Keratinocyte (primary cell): ENCODE measurements around the gene SLC41A1. TPM values are rescaled to one million over a fixed set of nuclear protein-coding genes. Genes with fewer than 3 reads are reported as not detected.

Experiments
- DNase-seq: peaks from one replicate; pipeline ENCODE4 v3.0.0-alpha.2; 2011; ENCODE audit warnings: low read depth, missing footprints, low spot score
- FAIRE-seq: peaks from 2 replicates; lab custom pipeline; 2011; peaks lifted over from hg19 to GRCh38; lab: Jason Lieb, UNC
- H2AFZ ChIP-seq: 2 replicates; pipeline ENCODE4 v1.6.0; 2012; ENCODE audit warnings: low read length, control low read depth, inconsistent platforms; ENCODE audit not compliant: control insufficient read depth
- H3K27ac ChIP-seq: 2 replicates; pipeline ENCODE4 v1.5.1; 2011; ENCODE audit warnings: low read length; ENCODE audit not compliant: control insufficient read depth, insufficient read depth
- H3K27me3 ChIP-seq: 3 replicates; pipeline ENCODE4 v1.6.0; 2011; ENCODE audit warnings: low read length; ENCODE audit not compliant: control insufficient read depth, insufficient read depth; ENCODE audit errors: extremely low read depth
- H3K36me3 ChIP-seq, 2 experiments: 2 replicates in 1 of 2; 3 replicates in 1 of 2; pipeline ENCODE4 v1.5.1; 2011; ENCODE audit warnings: low read length in 2 of 2, mild to moderate bottlenecking in 1 of 2; ENCODE audit not compliant: control insufficient read depth in 2 of 2, insufficient read depth in 2 of 2; ENCODE audit errors: extremely low read depth in 1 of 2
- H3K4me1 ChIP-seq: 3 replicates; pipeline ENCODE4 v1.5.1; 2011; ENCODE audit warnings: low read length; ENCODE audit not compliant: control insufficient read depth, insufficient read depth; ENCODE audit errors: extremely low read depth
- H3K4me2 ChIP-seq: 3 replicates; pipeline ENCODE4 v1.6.0; 2011; ENCODE audit warnings: low read depth, low read length; ENCODE audit not compliant: control insufficient read depth, insufficient read depth; ENCODE audit errors: extremely low read depth
- H3K4me3 ChIP-seq, 3 experiments: fragments of 200-600 bp in 1 of 3; sonication (generic) in 1 of 3; 2 replicates in 2 of 3; 3 replicates in 1 of 3; pipeline ENCODE4 v1.5.1; 2011 to 2016; ENCODE audit warnings: low read length in 3 of 3, mild to moderate bottlenecking in 3 of 3, control low read depth in 2 of 3, inconsistent platforms in 1 of 3, low read depth in 1 of 3, mixed read lengths in 1 of 3, mixed run types in 1 of 3, moderate library complexity in 1 of 3; ENCODE audit not compliant: control insufficient read depth in 2 of 3, insufficient read depth in 2 of 3; ENCODE audit errors: extremely low read depth in 1 of 3
- H3K79me2 ChIP-seq: 2 replicates; pipeline ENCODE4 v1.6.0; 2012; ENCODE audit warnings: low read length; ENCODE audit not compliant: control insufficient read depth, insufficient read depth
- H3K9ac ChIP-seq: 3 replicates; pipeline ENCODE4 v1.6.0; 2011; ENCODE audit warnings: low read length; ENCODE audit not compliant: control insufficient read depth, insufficient read depth; ENCODE audit errors: extremely low read depth
- H3K9me1 ChIP-seq: 3 replicates; pipeline ENCODE4 v1.6.0; 2011; ENCODE audit warnings: low read length; ENCODE audit not compliant: control insufficient read depth, insufficient read depth; ENCODE audit errors: extremely low read depth
- H3K9me3 ChIP-seq: 2 replicates; pipeline ENCODE4 v1.5.1; 2012; ENCODE audit warnings: low read depth, low read length; ENCODE audit not compliant: control insufficient read depth
- H4K20me1 ChIP-seq: 3 replicates; pipeline ENCODE4 v1.6.0; 2011; ENCODE audit warnings: low read length; ENCODE audit not compliant: control insufficient read depth, insufficient read depth; ENCODE audit errors: extremely low read depth
- EZH2 ChIP-seq: IDR thresholded peaks from one replicate; pipeline ENCODE4 v1.6.1; 2012; ENCODE audit warnings: inconsistent platforms, mild to moderate bottlenecking, low read length, moderate library complexity
- dilution Hi-C: fragments of 300-500 bp; cut with MboI; formaldehyde crosslinking; loops from one replicate; pipeline ENCODE4 v1.7.0; 2020; ENCODE audit warnings: low sequenced_read_pairs; ENCODE audit not compliant: extremely low pct_ligation_motif_present
- polyA plus RNA-seq, 5 experiments: library from polyadenylated mRNA; depleted of rRNA in 3 of 5; stranded (reverse) in 3 of 5; stranded (forward) in 1 of 5; unstranded in 1 of 5; fragments of >200 nt; gene quantifications; 1 replicate in 1 of 5; 2 replicates in 3 of 5; 3 replicates in 1 of 5; pipeline versions ENCODE4 v1.2.1 to v1.2.3, GENCODE V29; 2011 to 2012; ENCODE audit warnings: missing spikeins in 2 of 5, low read depth in 1 of 5, low replicate concordance in 1 of 5
- TF ChIP-seq, protein P1 (sequence below), 3 experiments: IDR thresholded peaks in 1 of 3; conservative IDR thresholded peaks in 1 of 3; optimal IDR thresholded peaks in 1 of 3; 2 replicates in 2 of 3; 3 replicates in 1 of 3; pipeline versions ENCODE3 to v1.5.1; 2011; ENCODE audit warnings: low read length in 3 of 3, mild to moderate bottlenecking in 3 of 3, moderate library complexity in 2 of 3, control low read depth in 1 of 3, inconsistent platforms in 1 of 3; ENCODE audit not compliant: insufficient read depth in 2 of 3; ENCODE audit errors: extremely low read depth in 1 of 3

Gene SLC41A1
- polyA plus RNA-seq, 1 donor (not counting 4 experiments of a cell fraction or from before 2014, with no cell fraction given): 21.7 TPM

DNA sequence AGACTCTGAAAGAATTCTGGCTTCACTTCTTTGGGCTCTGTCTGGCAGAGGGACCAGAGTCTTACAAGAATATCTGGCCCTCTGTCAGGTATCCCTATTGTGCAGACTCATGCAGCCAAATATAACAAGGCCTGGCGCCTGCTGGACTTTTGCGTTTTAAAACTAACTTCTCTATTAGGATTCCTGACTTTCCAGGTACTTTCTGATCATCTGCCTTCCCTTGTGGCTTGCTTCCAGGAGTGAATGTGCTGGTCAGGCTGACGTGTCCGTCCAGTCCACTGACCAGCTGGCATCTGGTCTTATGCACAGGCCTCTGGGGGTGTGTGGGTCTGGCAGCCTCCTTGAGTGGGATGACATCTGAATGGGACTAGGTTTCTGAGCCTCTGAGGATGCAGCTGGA is 29.1 kb downstream of the SLC41A1 start:
- dilution Hi-C loops: no loop called here
- TF ChIP-seq, protein P1, sequence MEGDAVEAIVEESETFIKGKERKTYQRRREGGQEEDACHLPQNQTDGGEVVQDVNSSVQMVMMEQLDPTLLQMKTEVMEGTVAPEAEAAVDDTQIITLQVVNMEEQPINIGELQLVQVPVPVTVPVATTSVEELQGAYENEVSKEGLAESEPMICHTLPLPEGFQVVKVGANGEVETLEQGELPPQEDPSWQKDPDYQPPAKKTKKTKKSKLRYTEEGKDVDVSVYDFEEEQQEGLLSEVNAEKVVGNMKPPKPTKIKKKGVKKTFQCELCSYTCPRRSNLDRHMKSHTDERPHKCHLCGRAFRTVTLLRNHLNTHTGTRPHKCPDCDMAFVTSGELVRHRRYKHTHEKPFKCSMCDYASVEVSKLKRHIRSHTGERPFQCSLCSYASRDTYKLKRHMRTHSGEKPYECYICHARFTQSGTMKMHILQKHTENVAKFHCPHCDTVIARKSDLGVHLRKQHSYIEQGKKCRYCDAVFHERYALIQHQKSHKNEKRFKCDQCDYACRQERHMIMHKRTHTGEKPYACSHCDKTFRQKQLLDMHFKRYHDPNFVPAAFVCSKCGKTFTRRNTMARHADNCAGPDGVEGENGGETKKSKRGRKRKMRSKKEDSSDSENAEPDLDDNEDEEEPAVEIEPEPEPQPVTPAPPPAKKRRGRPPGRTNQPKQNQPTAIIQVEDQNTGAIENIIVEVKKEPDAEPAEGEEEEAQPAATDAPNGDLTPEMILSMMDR (optimal IDR thresholded peaks at IDR 0.05 in 1 of 3, IDR thresholded peaks at IDR 0.05 in 1 of 3, conservative IDR thresholded peaks at IDR 0.05 in 1 of 3; ENCODE audit: extremely low read depth in 1 of 3, insufficient read depth in 2 of 3, low read length in 3 of 3): no peak
- no peak for TF ChIP-seq EZH2

DNA sequence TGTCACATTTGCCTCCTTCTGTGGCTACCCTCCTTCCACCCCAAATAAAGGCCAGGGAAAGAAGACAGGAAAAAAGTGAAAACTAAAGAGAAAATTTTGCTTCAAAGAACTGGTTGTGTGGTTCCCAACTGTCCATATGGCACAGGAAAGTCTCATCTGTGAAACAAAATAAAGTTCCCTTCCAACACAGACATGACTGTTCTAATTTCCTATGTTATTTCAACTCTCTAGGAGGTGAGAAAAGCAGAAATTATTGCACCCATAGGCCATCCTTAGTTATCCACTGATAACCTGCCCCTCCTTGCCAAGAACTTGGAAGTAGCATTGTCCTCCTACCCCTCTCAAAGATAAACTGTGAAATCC is 29.6 kb downstream of the SLC41A1 start:
- no peak overlapping the region for H2AFZ ChIP-seq
- DNase-seq: no peak
- H3K27me3 ChIP-seq: no peaks in the 10 kb centered on the region
- H4K20me1 ChIP-seq: no peaks in the 10 kb centered on the region
- TF ChIP-seq EZH2: no peak
- TF ChIP-seq, protein P1 (optimal IDR thresholded peaks at IDR 0.05 in 1 of 3, IDR thresholded peaks at IDR 0.05 in 1 of 3, conservative IDR thresholded peaks at IDR 0.05 in 1 of 3; ENCODE audit: extremely low read depth in 1 of 3, insufficient read depth in 2 of 3, low read length in 3 of 3): no peak
- no peaks in the 10 kb centered on the region for H3K9me3 ChIP-seq
- dilution Hi-C loops: no loop called here
- H3K4me2 ChIP-seq: no peak overlapping the region
- no peaks in the 10 kb centered on the region for H3K79me2 ChIP-seq
- FAIRE-seq: no peak
- H3K27ac ChIP-seq: no peak overlapping the region
- H3K9me1 ChIP-seq: no peaks in the 10 kb centered on the region
- H3K4me1 ChIP-seq: no peaks in the 10 kb centered on the region
- H3K36me3 ChIP-seq: no peaks in the 10 kb centered on the region
- H3K9ac ChIP-seq: no peak overlapping the region
- no peak overlapping the region for H3K4me3 ChIP-seq

More for the DNA sequence above, 29.1 kb downstream of the SLC41A1 start:
- no peak for DNase-seq
- no peaks in the 10 kb centered on the region for H3K79me2 ChIP-seq
- no peaks in the 10 kb centered on the region for H3K9me3 ChIP-seq
- no peak overlapping the region for H2AFZ ChIP-seq
- no peaks in the 10 kb centered on the region for H4K20me1 ChIP-seq
- no peak for FAIRE-seq
- H3K36me3 ChIP-seq: no peaks in the 10 kb centered on the region
- no peaks in the 10 kb centered on the region for H3K4me1 ChIP-seq
- no peak overlapping the region for H3K4me2 ChIP-seq
- no peaks in the 10 kb centered on the region for H3K27me3 ChIP-seq
- H3K9me1 ChIP-seq: no peaks in the 10 kb centered on the region
- H3K27ac ChIP-seq: no peak overlapping the region
- H3K4me3 ChIP-seq: no peak overlapping the region
- H3K9ac ChIP-seq: no peak overlapping the region
